H9 (cell line): ENCODE measurements around the gene DUOX1. TPM values are rescaled to one million over a fixed set of nuclear protein-coding genes. Genes with fewer than 3 reads are reported as not detected.

Source experiments
- DNase-seq: peaks from one replicate; pipeline ENCODE4 v3.0.0-alpha.2; 2017
- H2AFZ ChIP-seq: one replicate; pipeline ENCODE4 v1.6.1; 2013; ENCODE audit warnings: mild to moderate bottlenecking, low read length, control low read depth, moderate library complexity
- H2AK5ac ChIP-seq: 2 replicates; pipeline ENCODE4 v1.6.1; 2013; ENCODE audit warnings: low read length, control low read depth, mixed read lengths; ENCODE audit not compliant: insufficient read length
- H2BK120ac ChIP-seq: one replicate; pipeline ENCODE4 v1.6.1; 2013; ENCODE audit warnings: low read depth, mild to moderate bottlenecking, low read length, control low read depth, inconsistent platforms; ENCODE audit not compliant: poor library complexity, severe bottlenecking
- H2BK12ac ChIP-seq: 2 replicates; pipeline ENCODE4 v1.6.1; 2013; ENCODE audit warnings: low read length, control low read depth, mixed read lengths, low read depth; ENCODE audit not compliant: insufficient read length
- H2BK15ac ChIP-seq: 2 replicates; pipeline ENCODE4 v1.6.1; 2013; ENCODE audit warnings: low read depth, low read length, control low read depth
- H2BK20ac ChIP-seq: one replicate; pipeline ENCODE4 v1.6.1; 2013; ENCODE audit warnings: low read depth, mild to moderate bottlenecking, low read length, control low read depth, inconsistent platforms; ENCODE audit not compliant: poor library complexity, severe bottlenecking
- H2BK5ac ChIP-seq: 2 replicates; pipeline ENCODE4 v1.6.1; 2013; ENCODE audit warnings: low read length, control low read depth, mixed read lengths; ENCODE audit not compliant: insufficient read length
- H3K14ac ChIP-seq: 2 replicates; pipeline ENCODE4 v1.6.1; 2013; ENCODE audit warnings: low read length, control low read depth; ENCODE audit not compliant: insufficient read depth
- H3K18ac ChIP-seq: 2 replicates; pipeline ENCODE4 v1.6.1; 2013; ENCODE audit warnings: low read depth, mild to moderate bottlenecking, mixed read lengths, low read length, control low read depth; ENCODE audit not compliant: insufficient read length
- H3K23ac ChIP-seq: 2 replicates; pipeline ENCODE4 v1.6.1; 2013; ENCODE audit warnings: low read length, control low read depth, mixed read lengths, low read depth; ENCODE audit not compliant: insufficient read length
- H3K23me2 ChIP-seq: 2 replicates; pipeline ENCODE4 v1.6.1; 2013; ENCODE audit warnings: low read depth, mild to moderate bottlenecking, mixed read lengths, low read length, control low read depth; ENCODE audit not compliant: insufficient read length, poor library complexity, severe bottlenecking
- H3K27ac ChIP-seq: 2 replicates; pipeline ENCODE4 v1.5.1; 2013; ENCODE audit warnings: low read length, control low read depth, mixed read lengths, low read depth; ENCODE audit not compliant: insufficient read length
- H3K27me3 ChIP-seq: 2 replicates; pipeline ENCODE4 v1.6.1; 2013; ENCODE audit warnings: low read length, control low read depth, inconsistent platforms; ENCODE audit not compliant: insufficient read depth
- H3K4ac ChIP-seq: 2 replicates; pipeline ENCODE4 v1.6.1; 2013; ENCODE audit warnings: low read depth, mild to moderate bottlenecking, control low read depth, inconsistent platforms, low read length, moderate library complexity
- H3K4me1 ChIP-seq: 2 replicates; pipeline ENCODE4 v1.6.1; 2013; ENCODE audit warnings: low read length, control low read depth, inconsistent platforms; ENCODE audit not compliant: insufficient read depth
- H3K4me2 ChIP-seq: 2 replicates; pipeline ENCODE4 v1.6.1; 2013; ENCODE audit warnings: low read length, control low read depth, mixed read lengths; ENCODE audit not compliant: insufficient read length, insufficient read depth
- H3K56ac ChIP-seq: 2 replicates; pipeline ENCODE4 v1.6.1; 2013; ENCODE audit warnings: low read depth, mild to moderate bottlenecking, mixed read lengths, low read length, control low read depth; ENCODE audit not compliant: insufficient read length
- H3K79me1 ChIP-seq: 2 replicates; pipeline ENCODE4 v1.6.1; 2013; ENCODE audit warnings: low read depth, mild to moderate bottlenecking, moderate library complexity, low read length, control low read depth, inconsistent platforms; ENCODE audit not compliant: insufficient read depth, poor library complexity, severe bottlenecking
- H3K79me2 ChIP-seq: 2 replicates; pipeline ENCODE4 v1.6.1; 2013; ENCODE audit warnings: low read length, control low read depth, inconsistent platforms; ENCODE audit not compliant: insufficient read depth
- H3K9ac ChIP-seq: 2 replicates; pipeline ENCODE4 v1.6.1; 2013; ENCODE audit warnings: low read length, control low read depth, mixed read lengths; ENCODE audit not compliant: insufficient read length; ENCODE audit errors: extremely low read depth
- H3K9me3 ChIP-seq: one replicate; pipeline ENCODE4 v1.6.1; 2013; ENCODE audit warnings: low read depth, low read length, inconsistent platforms; ENCODE audit not compliant: control insufficient read depth
- H3T11ph ChIP-seq: one replicate; pipeline ENCODE4 v1.6.1; 2013; ENCODE audit warnings: mild to moderate bottlenecking, low read length, control low read depth, inconsistent platforms
- H4K20me1 ChIP-seq: one replicate; pipeline ENCODE4 v1.6.1; 2013; ENCODE audit not compliant: control insufficient read depth, insufficient read length, insufficient read depth
- H4K5ac ChIP-seq: 2 replicates; pipeline ENCODE4 v1.6.1; 2013; ENCODE audit warnings: low read depth, mild to moderate bottlenecking, mixed read lengths, low read length, control low read depth; ENCODE audit not compliant: insufficient read length
- H4K8ac ChIP-seq: replicated peaks from 2 replicates; pipeline ENCODE4 v1.6.1; 2013; ENCODE audit warnings: low read length, control low read depth, mixed read lengths, low read depth; ENCODE audit not compliant: insufficient read length
- H4K91ac ChIP-seq: 2 replicates; pipeline ENCODE4 v1.6.1; 2013; ENCODE audit warnings: low read depth, mild to moderate bottlenecking, moderate library complexity, mixed read lengths, low read length, control low read depth; ENCODE audit not compliant: insufficient read length
- H3K27ac Mint-ChIP-seq, 3 experiments: 2 replicates in 2 of 3; 3 replicates in 1 of 3; pipeline ENCODE4 v1.8.0; 2020 to 2021; ENCODE audit warnings: mixed read lengths in 3 of 3, mild to moderate bottlenecking in 1 of 3, moderate library complexity in 1 of 3
- H3K27me3 Mint-ChIP-seq: 2 replicates; pipeline ENCODE4 v1.8.0; 2021; ENCODE audit warnings: low read depth, mild to moderate bottlenecking, moderate library complexity, mixed read lengths
- H3K36me3 Mint-ChIP-seq, 3 experiments: 2 replicates in 2 of 3; 3 replicates in 1 of 3; pipeline ENCODE4 v1.8.0; 2020 to 2021; ENCODE audit warnings: low read depth in 3 of 3, mixed read lengths in 3 of 3; ENCODE audit not compliant: insufficient read depth in 1 of 3
- H3K4me1 Mint-ChIP-seq, 2 experiments: 2 replicates each; pipeline ENCODE4 v1.8.0; 2020; ENCODE audit warnings: mixed read lengths in 2 of 2
- H3K4me3 Mint-ChIP-seq, 2 experiments: 2 replicates in 1 of 2; 3 replicates in 1 of 2; pipeline ENCODE4 v1.8.0; 2020 to 2021; ENCODE audit warnings: mild to moderate bottlenecking in 2 of 2, mixed read lengths in 2 of 2, moderate library complexity in 1 of 2
- H3K9me3 Mint-ChIP-seq, 2 experiments: 2 replicates in 1 of 2; 3 replicates in 1 of 2; pipeline ENCODE4 v1.8.0; 2020; ENCODE audit warnings: mild to moderate bottlenecking in 2 of 2, mixed read lengths in 2 of 2, moderate library complexity in 1 of 2
- WGBS: extraction: QIAGEN DNeasy Blood & Tissue Kit; methylation state at CpG from one replicate; pipeline ENCODE4 v1.1.7; 2013; ENCODE audit warnings: missing lambda C conversion rate, low lambda C conversion rate, mixed read lengths; ENCODE audit not compliant: insufficient read length; ENCODE audit errors: extremely low coverage; 5-methylcytosine and 5-hydroxymethylcytosine counted together
- total RNA-seq: library from RNA; stranded (reverse); gene quantifications from 2 replicates; pipeline ENCODE4 v1.2.1, GENCODE V29; 2021
- TF ChIP-seq, protein P1 (sequence below): fragments of 200-600 bp; sonication (generic); conservative IDR thresholded peaks from 3 replicates; pipeline ENCODE4 v1.8.0; 2021; ENCODE audit warnings: antibody characterized with exemption, mild to moderate bottlenecking

DUOX1 gene
- total RNA-seq, 1 experiment from 2014 or later, result 2.6 TPM

GRCh38 chr15:45112143-45112590, 17.6 kb upstream of the DUOX1 start:
- Mint-ChIP-seq H3K4me1 (peaks cover 18 to 29% of the 10 kb centered on the region in 2 experiments), H3K9me3 (peaks cover 2 to 8% of the 10 kb centered on the region in 2 experiments; a peak in 2 of 5 replicates), H3K4me3 (peak overlapping the region; percentile 57 to 73), H3K27ac (no peak overlapping the region), H3K27me3 (peaks cover 78% of the 10 kb centered on the region), H3K36me3 (no peaks in the 10 kb centered on the region; a peak in 2 of 7 replicates)
- no peak overlapping the region for H4K5ac ChIP-seq
- no peak overlapping the region for H2AFZ ChIP-seq
- H3K4ac ChIP-seq, result no peak overlapping the region
- DNase-seq, result peak; percentile 57
- H3K27me3 ChIP-seq, result peaks cover 71% of the 10 kb centered on the region
- peak overlapping the region; percentile 54 for H3K4me2 ChIP-seq
- no peak overlapping the region for H3K27ac ChIP-seq
- no peak overlapping the region for H4K91ac ChIP-seq
- no peak overlapping the region for H2AK5ac ChIP-seq
- H4K8ac ChIP-seq, result no peak overlapping the region
- no peaks in the 10 kb centered on the region; the same call in 1 of the 2 replicates for H3K4me1 ChIP-seq
- H3K79me2 ChIP-seq, result no peaks in the 10 kb centered on the region
- no peak overlapping the region for H2BK20ac ChIP-seq
- no CpG with 5 or more reads among the region's 13 CpGs for WGBS
- no peak overlapping the region for H3T11ph ChIP-seq
- H3K14ac ChIP-seq, result no peak overlapping the region
- H2BK5ac ChIP-seq, result no peak overlapping the region
- no peak overlapping the region for H3K9ac ChIP-seq
- TF ChIP-seq, protein P1, sequence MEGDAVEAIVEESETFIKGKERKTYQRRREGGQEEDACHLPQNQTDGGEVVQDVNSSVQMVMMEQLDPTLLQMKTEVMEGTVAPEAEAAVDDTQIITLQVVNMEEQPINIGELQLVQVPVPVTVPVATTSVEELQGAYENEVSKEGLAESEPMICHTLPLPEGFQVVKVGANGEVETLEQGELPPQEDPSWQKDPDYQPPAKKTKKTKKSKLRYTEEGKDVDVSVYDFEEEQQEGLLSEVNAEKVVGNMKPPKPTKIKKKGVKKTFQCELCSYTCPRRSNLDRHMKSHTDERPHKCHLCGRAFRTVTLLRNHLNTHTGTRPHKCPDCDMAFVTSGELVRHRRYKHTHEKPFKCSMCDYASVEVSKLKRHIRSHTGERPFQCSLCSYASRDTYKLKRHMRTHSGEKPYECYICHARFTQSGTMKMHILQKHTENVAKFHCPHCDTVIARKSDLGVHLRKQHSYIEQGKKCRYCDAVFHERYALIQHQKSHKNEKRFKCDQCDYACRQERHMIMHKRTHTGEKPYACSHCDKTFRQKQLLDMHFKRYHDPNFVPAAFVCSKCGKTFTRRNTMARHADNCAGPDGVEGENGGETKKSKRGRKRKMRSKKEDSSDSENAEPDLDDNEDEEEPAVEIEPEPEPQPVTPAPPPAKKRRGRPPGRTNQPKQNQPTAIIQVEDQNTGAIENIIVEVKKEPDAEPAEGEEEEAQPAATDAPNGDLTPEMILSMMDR, result no peak
- H2BK120ac ChIP-seq, result no peak overlapping the region
- H2BK15ac ChIP-seq, result no peak overlapping the region
- peaks cover 3% of the 10 kb centered on the region for H4K20me1 ChIP-seq
- no peaks in the 10 kb centered on the region for H3K79me1 ChIP-seq
- H3K56ac ChIP-seq, result no peak overlapping the region
- H3K23ac ChIP-seq, result no peak overlapping the region
- no peak overlapping the region for H3K18ac ChIP-seq
- H2BK12ac ChIP-seq, result no peak overlapping the region
- no peaks in the 10 kb centered on the region for H3K23me2 ChIP-seq
- no peaks in the 10 kb centered on the region for H3K9me3 ChIP-seq
